Loucy (cell line): ENCODE measurements around the gene GRID1.

Source experiments
- CTCF ChIP-seq: fragments of 200-600 bp; sonication (generic); conservative IDR thresholded peaks from 2 replicates; pipeline ENCODE4 v1.5.1; 2014; ENCODE audit warnings: mild to moderate bottlenecking, antibody characterized with exemption, low read length
- EZH2phosphoT487 ChIP-seq: fragments of 200-600 bp; IDR thresholded peaks from 2 replicates; pipeline ENCODE4 v1.6.1; 2018; ENCODE audit warnings: antibody characterized with exemption, mild to moderate bottlenecking, moderate library complexity, borderline replicate concordance

- TF ChIP-seq CTCF (no peak), EZH2phosphoT487 (no peak)
Measured at GRCh38 chr10:85916286-85916685, 450.3 kb downstream of the GRID1 start.
